Loucy (cell line): Measurements from ENCODE around the gene HRH1.
A peak's percentile ranks its signal among the peaks of the same experiment; 100 is the strongest.
"Not testable (repeated sequence)": the region's sequence is repeated elsewhere in the genome, so short reads cannot be mapped to it uniquely, and the experiment has no call there.

Source experiments
- H2AFZ ChIP-seq: fragments of 200-600 bp; sonication (generic); 2 replicates; pipeline ENCODE4 v1.6.0; 2016; ENCODE audit warnings: antibody characterized with exemption, mild to moderate bottlenecking, low read length, moderate library complexity
- H3F3A ChIP-seq: fragments of 200-600 bp; 2 replicates; pipeline ENCODE4 v1.6.0; 2016; ENCODE audit warnings: antibody characterized with exemption, low read depth, mild to moderate bottlenecking
- H3K27me3 ChIP-seq: fragments of 200-600 bp; sonication (generic); 2 replicates; pipeline ENCODE4 v1.6.1; 2014; ENCODE audit warnings: low read length, mild to moderate bottlenecking; ENCODE audit not compliant: insufficient read depth, poor library complexity, severe bottlenecking
- H3K36me3 ChIP-seq: fragments of 200-600 bp; sonication (generic); 2 replicates; pipeline ENCODE4 v1.6.1; 2016; ENCODE audit warnings: low read length; ENCODE audit not compliant: insufficient read depth
- H3K4me1 ChIP-seq: fragments of 200-600 bp; sonication (generic); 2 replicates; pipeline ENCODE4 v1.5.1; 2014; ENCODE audit warnings: low read length, mild to moderate bottlenecking; ENCODE audit not compliant: insufficient read depth, poor library complexity, severe bottlenecking
- H3K4me2 ChIP-seq: fragments of 200-600 bp; sonication (generic); 2 replicates; pipeline ENCODE4 v1.6.0; 2014; ENCODE audit warnings: antibody characterized with exemption, low read length, low read depth, mild to moderate bottlenecking; ENCODE audit not compliant: poor library complexity, severe bottlenecking
- H3K4me3 ChIP-seq: fragments of 200-600 bp; sonication (generic); 2 replicates; pipeline ENCODE4 v1.5.1; 2014; ENCODE audit warnings: low read length, mild to moderate bottlenecking, mixed read lengths; ENCODE audit not compliant: poor library complexity, severe bottlenecking
- H3K79me2 ChIP-seq: fragments of 200-600 bp; sonication (generic); 2 replicates; pipeline ENCODE4 v1.6.1; 2014; ENCODE audit warnings: low read length; ENCODE audit not compliant: insufficient read depth
- H3K9ac ChIP-seq: fragments of 200-600 bp; sonication (generic); 2 replicates; pipeline ENCODE4 v1.6.0; 2014; ENCODE audit warnings: mild to moderate bottlenecking, low read depth, low read length, moderate library complexity; ENCODE audit not compliant: poor library complexity, severe bottlenecking
- H3K9me2 ChIP-seq: fragments of 200-600 bp; sonication (generic); replicated peaks from 2 replicates; pipeline ENCODE4 v1.6.1; 2016; ENCODE audit warnings: low read depth, low read length, mixed read lengths
- H3K9me3 ChIP-seq: fragments of 200-600 bp; sonication (generic); 2 replicates; pipeline ENCODE4 v1.6.1; 2014; ENCODE audit warnings: mild to moderate bottlenecking, antibody characterized with exemption, low read length, low read depth; ENCODE audit not compliant: insufficient read depth
- H4K20me1 ChIP-seq: fragments of 200-600 bp; sonication (generic); 2 replicates; pipeline ENCODE4 v1.6.0; 2014; ENCODE audit warnings: antibody characterized with exemption, low read length, mild to moderate bottlenecking; ENCODE audit not compliant: insufficient read depth, poor library complexity, severe bottlenecking
- CTCF ChIP-seq: fragments of 200-600 bp; sonication (generic); conservative IDR thresholded peaks from 2 replicates; pipeline ENCODE4 v1.5.1; 2014; ENCODE audit warnings: mild to moderate bottlenecking, antibody characterized with exemption, low read length
- EZH2phosphoT487 ChIP-seq: fragments of 200-600 bp; IDR thresholded peaks from 2 replicates; pipeline ENCODE4 v1.6.1; 2018; ENCODE audit warnings: antibody characterized with exemption, mild to moderate bottlenecking, moderate library complexity, borderline replicate concordance

Gene HRH1

GRCh38 chr3:11214451-11214978 is 60.2 kb downstream of the HRH1 start:
- Histone ChIP-seq H3K9me3 (no peaks in the 10 kb centered on the region), H3F3A (no peaks in the 10 kb centered on the region), H3K27me3 (no peaks in the 10 kb centered on the region), H3K4me1 (no peaks in the 10 kb centered on the region), H3K4me2 (no peak overlapping the region), H3K9ac (no peak overlapping the region), H2AFZ (no peak overlapping the region), H3K79me2 (no peaks in the 10 kb centered on the region), H3K36me3 (no peaks in the 10 kb centered on the region), H3K9me2 (no peaks in the 10 kb centered on the region), H4K20me1 (no peaks in the 10 kb centered on the region), H3K4me3 (no peak overlapping the region)
- TF ChIP-seq CTCF (no peak), EZH2phosphoT487 (no peak)

- not testable (repeated sequence) for H3F3A ChIP-seq, H3K27me3 ChIP-seq, H4K20me1 ChIP-seq, H3K4me2 ChIP-seq, H3K9ac ChIP-seq, H3K36me3 ChIP-seq, H3K9me2 ChIP-seq, H3K4me3 ChIP-seq, H2AFZ ChIP-seq, H3K9me3 ChIP-seq, H3K79me2 ChIP-seq, H3K4me1 ChIP-seq
These were observed 63.1 kb downstream of the HRH1 start for GRCh38 chr3:11217370-11217769.

- Histone ChIP-seq H3K4me3 (no peak overlapping the region), H3K4me2 (no peak overlapping the region), H2AFZ (no peak overlapping the region), H3K9me2 (no peaks in the 10 kb centered on the region), H3K9me3 (no peaks in the 10 kb centered on the region), H4K20me1 (no peaks in the 10 kb centered on the region), H3K4me1 (peaks cover 4% of the 10 kb centered on the region), H3K36me3 (no peaks in the 10 kb centered on the region), H3K9ac (no peak overlapping the region), H3K79me2 (no peaks in the 10 kb centered on the region), H3F3A (no peaks in the 10 kb centered on the region), H3K27me3 (no peaks in the 10 kb centered on the region)
- TF ChIP-seq EZH2phosphoT487 (no peak), CTCF (no peak)
These were observed 65.9 kb downstream of the HRH1 start for GRCh38 chr3:11220230-11220629.

- Histone ChIP-seq H3K9ac (no peak overlapping the region), H2AFZ (no peak overlapping the region), H3K9me2 (no peaks in the 10 kb centered on the region), H4K20me1 (no peaks in the 10 kb centered on the region), H3K9me3 (no peaks in the 10 kb centered on the region), H3K4me1 (peaks cover 21% of the 10 kb centered on the region), H3K36me3 (no peaks in the 10 kb centered on the region), H3F3A (0 out of 2 replicates have a peak, but pooled peaks cover 2% of the 10 kb centered on the region), H3K27me3 (no peaks in the 10 kb centered on the region), H3K4me2 (no peak overlapping the region), H3K79me2 (no peaks in the 10 kb centered on the region), H3K4me3 (no peak overlapping the region)
- TF ChIP-seq CTCF, result peak; percentile 32; the same call in 1 of the 2 replicates
- no peak for TF ChIP-seq EZH2phosphoT487
These were observed 67.6 kb downstream of the HRH1 start for GRCh38 chr3:11221818-11222415.
